ENCODE data around the gene CA5A.
"Not testable (repeated sequence)": the region's sequence is repeated elsewhere in the genome, so short reads cannot be mapped to it uniquely, and the experiment has no call there.

Gene CA5A

DNA sequence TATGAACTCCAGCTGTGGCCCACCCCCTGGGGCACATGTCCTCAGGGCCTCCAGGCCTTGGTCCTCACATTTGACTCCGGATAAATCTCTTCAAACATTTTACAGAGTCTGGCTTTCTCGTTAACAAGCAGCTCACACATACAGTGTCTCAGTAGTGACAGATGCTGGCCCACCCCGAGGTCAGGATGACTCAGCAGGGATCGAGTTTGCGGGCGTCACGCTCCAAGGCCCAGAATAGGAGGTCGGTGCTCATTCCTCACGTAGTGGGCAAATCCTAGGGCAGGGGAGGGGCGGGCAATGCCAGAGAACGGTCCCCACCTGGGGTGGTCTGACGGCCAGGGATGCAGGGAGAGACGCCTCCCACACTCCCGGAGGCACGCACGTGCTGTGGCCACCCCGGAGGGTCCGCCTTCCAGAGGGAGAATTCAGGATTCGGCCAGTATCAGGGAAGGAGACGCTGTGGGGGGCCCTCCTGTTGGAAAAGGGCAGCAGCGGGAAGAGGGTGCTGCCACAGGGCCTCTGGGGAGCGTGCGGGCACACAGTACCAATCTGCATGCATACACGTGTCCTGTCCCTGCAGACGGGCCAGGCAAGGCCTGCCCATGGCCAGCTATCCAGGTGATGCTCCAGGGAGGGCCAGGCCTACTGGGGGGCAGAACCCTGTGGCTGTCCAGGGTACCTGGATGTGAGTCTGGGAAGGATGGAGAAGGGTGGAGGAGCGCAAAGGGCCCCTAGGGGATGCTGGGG is 75.6 kb downstream of the CA5A start:
- H3K36me3 ChIP-seq (replicated peaks; ENCODE audit: low read depth, low read length), result peaks cover 4% of the 10 kb centered on the region
- no peak overlapping the region; the same call in 1 of the 2 replicates for H3K27ac ChIP-seq (ENCODE audit: low read length)
- H3K4me1 ChIP-seq (ENCODE audit: low read length), result peaks cover 52% of the 10 kb centered on the region
- TF ChIP-seq, protein P1, sequence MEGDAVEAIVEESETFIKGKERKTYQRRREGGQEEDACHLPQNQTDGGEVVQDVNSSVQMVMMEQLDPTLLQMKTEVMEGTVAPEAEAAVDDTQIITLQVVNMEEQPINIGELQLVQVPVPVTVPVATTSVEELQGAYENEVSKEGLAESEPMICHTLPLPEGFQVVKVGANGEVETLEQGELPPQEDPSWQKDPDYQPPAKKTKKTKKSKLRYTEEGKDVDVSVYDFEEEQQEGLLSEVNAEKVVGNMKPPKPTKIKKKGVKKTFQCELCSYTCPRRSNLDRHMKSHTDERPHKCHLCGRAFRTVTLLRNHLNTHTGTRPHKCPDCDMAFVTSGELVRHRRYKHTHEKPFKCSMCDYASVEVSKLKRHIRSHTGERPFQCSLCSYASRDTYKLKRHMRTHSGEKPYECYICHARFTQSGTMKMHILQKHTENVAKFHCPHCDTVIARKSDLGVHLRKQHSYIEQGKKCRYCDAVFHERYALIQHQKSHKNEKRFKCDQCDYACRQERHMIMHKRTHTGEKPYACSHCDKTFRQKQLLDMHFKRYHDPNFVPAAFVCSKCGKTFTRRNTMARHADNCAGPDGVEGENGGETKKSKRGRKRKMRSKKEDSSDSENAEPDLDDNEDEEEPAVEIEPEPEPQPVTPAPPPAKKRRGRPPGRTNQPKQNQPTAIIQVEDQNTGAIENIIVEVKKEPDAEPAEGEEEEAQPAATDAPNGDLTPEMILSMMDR (IDR thresholded peaks at IDR 0.05; ENCODE audit: low read depth, low read length), result no peak
- no peak for TF ChIP-seq EZH2phosphoT487 (IDR thresholded peaks at IDR 0.05; ENCODE audit: low read depth)
- H2AFZ ChIP-seq (ENCODE audit: low read depth, low read length), result no peak overlapping the region
- no peak overlapping the region for H3K9ac ChIP-seq (ENCODE audit: low read length)
- H4K20me1 ChIP-seq (ENCODE audit: insufficient read depth, low read length), result peaks cover 89% of the 10 kb centered on the region
- peaks cover 97% of the 10 kb centered on the region for H3K79me2 ChIP-seq (ENCODE audit: low read length)
- H3K4me2 ChIP-seq (ENCODE audit: low read length), result peak overlapping the region; percentile 56
- no peaks in the 10 kb centered on the region for H3K27me3 ChIP-seq (ENCODE audit: low read depth, low read length)
- no peak overlapping the region for H3K4me3 ChIP-seq (ENCODE audit: low read length)
- no peaks in the 10 kb centered on the region for H3K9me3 ChIP-seq (ENCODE audit: insufficient read depth, low read length)

DNA sequence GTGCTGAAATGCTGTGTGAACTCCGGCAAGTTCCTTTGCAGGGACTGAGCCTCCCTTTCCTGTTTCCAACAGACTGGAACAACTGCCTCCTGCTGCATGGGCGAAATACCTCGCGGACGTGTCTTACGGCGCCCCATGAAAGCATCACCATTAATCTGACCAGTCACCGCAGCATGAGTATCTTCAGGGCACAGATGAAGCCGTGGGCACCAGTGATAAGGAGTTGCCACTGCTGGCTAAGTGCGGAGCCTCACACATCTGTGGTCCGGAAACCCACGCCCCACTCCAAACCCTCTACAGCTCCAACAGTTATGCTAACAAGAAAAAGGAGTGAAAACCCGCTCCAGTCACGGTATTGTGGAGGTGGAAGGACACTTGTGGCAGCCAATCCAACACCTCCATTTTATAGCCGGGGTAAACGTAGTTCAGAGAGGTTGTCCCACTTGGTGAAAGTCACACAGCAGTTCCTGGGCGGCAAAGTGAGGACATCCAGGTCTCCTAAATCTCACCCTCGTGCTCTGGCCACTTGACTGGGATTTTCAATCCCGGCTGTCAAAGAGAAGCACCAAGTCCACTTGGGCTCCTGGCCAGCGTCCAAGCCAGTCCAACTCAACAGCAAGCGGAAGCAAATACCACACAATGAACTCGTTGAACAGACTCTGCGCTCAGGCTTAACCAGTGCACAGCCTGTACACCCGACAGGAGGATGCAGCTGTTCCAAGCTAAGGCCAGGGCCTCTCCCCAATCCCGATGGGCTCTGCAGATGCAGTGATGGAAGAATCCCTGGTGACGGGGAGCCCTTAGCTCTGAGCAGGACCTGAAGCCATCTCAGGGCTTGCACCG is 78.0 kb downstream of the CA5A start:
- H3K79me2 ChIP-seq (ENCODE audit: low read length), result peaks cover 96% of the 10 kb centered on the region
- not testable (repeated sequence) for H3K4me2 ChIP-seq (ENCODE audit: low read length)

DNA sequence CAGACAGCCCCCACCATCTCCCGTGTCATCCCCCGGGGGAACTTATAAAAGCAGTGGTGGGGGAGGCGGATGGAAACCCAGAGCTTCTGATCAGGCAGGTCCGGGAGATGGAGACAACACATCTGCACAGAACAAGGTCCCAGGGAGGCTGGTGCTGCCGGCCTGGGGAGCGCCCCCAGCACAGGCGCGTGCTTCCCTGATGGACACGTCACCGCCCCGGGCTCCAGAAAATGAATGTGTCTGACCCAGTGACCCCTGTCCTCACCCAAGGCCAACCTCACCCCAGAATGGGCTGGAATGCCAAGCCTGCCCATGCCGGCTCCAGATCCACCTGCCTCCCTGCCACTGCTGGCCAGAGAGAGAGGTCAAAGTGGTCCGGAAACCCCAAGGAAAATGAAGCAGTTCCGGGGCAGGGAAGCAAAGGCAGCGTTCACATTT is 79.5 kb downstream of the CA5A start:
- Histone ChIP-seq H3K4me2 (ENCODE audit: low read length) (0 out of 2 replicates have a peak overlapping the region, but pooled peaks have one; percentile 6), H3K4me3 (ENCODE audit: low read length) (no peak overlapping the region), H3K36me3 (replicated peaks; ENCODE audit: low read depth, low read length) (peaks cover 28% of the 10 kb centered on the region), H3K79me2 (ENCODE audit: low read length) (peaks cover 96% of the 10 kb centered on the region), H3K27me3 (ENCODE audit: low read depth, low read length) (no peaks in the 10 kb centered on the region), H3K9ac (ENCODE audit: low read length) (no peak overlapping the region), H4K20me1 (ENCODE audit: insufficient read depth, low read length) (peaks cover 86% of the 10 kb centered on the region), H3K27ac (ENCODE audit: low read length) (no peak overlapping the region), H2AFZ (ENCODE audit: low read depth, low read length) (no peak overlapping the region), H3K4me1 (ENCODE audit: low read length) (peaks cover 59% of the 10 kb centered on the region), H3K9me3 (ENCODE audit: insufficient read depth, low read length) (no peaks in the 10 kb centered on the region)
- TF ChIP-seq EZH2phosphoT487 (IDR thresholded peaks at IDR 0.05; ENCODE audit: low read depth), result no peak
- TF ChIP-seq, protein P1 (IDR thresholded peaks at IDR 0.05; ENCODE audit: low read depth, low read length), result no peak

More for the DNA sequence above, 78.0 kb downstream of the CA5A start:
- not testable (repeated sequence) for H3K27ac ChIP-seq (ENCODE audit: low read length); H3K27me3 ChIP-seq (ENCODE audit: low read depth, low read length); H3K9ac ChIP-seq (ENCODE audit: low read length); H3K4me3 ChIP-seq (ENCODE audit: low read length); H2AFZ ChIP-seq (ENCODE audit: low read depth, low read length); H3K9me3 ChIP-seq (ENCODE audit: insufficient read depth, low read length)
- H3K36me3 ChIP-seq (replicated peaks; ENCODE audit: low read depth, low read length), result peaks cover 13% of the 10 kb centered on the region
- H3K4me1 ChIP-seq (ENCODE audit: low read length), result peaks cover 64% of the 10 kb centered on the region
- H4K20me1 ChIP-seq (ENCODE audit: insufficient read depth, low read length), result peaks cover 91% of the 10 kb centered on the region

DNA sequence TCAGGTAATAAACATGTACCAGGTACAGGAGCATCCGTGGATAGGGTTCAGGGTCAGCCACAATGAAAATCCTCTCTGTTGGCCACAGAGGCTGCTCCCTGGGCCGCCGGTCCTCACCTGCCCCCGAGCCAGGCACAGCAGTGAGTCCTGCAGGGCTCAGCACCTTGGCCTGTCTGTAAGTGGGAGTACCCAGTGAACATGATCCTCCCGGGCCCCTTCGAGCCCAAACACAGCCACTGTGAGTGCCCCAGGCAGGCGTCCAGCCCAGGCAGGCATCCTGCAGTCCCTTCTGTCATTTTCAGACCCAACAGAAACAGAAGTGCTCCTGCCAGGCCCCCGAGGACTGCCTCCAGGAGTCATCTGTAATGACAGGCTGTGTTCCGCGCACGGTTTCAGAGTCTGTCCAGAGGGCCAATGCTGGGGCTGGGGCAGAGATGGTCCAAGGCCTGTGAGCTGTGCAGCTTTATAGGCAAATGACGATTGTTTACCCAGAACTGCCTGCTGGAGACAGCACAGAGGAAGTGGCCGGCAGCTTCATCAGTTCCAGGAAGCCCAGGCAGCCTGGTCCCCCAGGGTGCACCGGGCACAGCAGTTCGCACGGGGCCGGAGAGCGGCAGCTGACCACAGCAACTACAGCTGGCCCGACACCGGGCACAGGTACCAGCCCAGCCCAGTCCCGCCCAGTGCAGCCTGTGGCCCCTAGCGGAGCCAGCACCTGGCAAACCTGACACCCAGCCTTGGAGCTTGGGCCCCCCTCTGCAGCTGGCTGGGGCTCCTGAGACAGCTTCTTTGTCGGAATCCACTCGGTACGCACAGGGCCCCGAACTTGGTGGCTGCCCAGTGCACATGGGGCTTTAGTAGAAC is 80.2 kb downstream of the CA5A start:
- peaks cover 35% of the 10 kb centered on the region for H3K36me3 ChIP-seq (replicated peaks; ENCODE audit: low read depth, low read length)
- H2AFZ ChIP-seq (ENCODE audit: low read depth, low read length), result no peak overlapping the region
- H3K4me1 ChIP-seq (ENCODE audit: low read length), result peaks cover 58% of the 10 kb centered on the region
- TF ChIP-seq, protein P1 (IDR thresholded peaks at IDR 0.05; ENCODE audit: low read depth, low read length), result no peak
- TF ChIP-seq EZH2phosphoT487 (IDR thresholded peaks at IDR 0.05; ENCODE audit: low read depth), result no peak
- H4K20me1 ChIP-seq (ENCODE audit: insufficient read depth, low read length), result peaks cover 86% of the 10 kb centered on the region
- no peak overlapping the region for H3K9ac ChIP-seq (ENCODE audit: low read length)
- no peak overlapping the region for H3K4me3 ChIP-seq (ENCODE audit: low read length)
- H3K27me3 ChIP-seq (ENCODE audit: low read depth, low read length), result no peaks in the 10 kb centered on the region
- H3K4me2 ChIP-seq (ENCODE audit: low read length), result no peak overlapping the region
- H3K27ac ChIP-seq (ENCODE audit: low read length), result peak overlapping the region; percentile 14; the same call in 1 of the 2 replicates
- H3K9me3 ChIP-seq (ENCODE audit: insufficient read depth, low read length), result no peaks in the 10 kb centered on the region
- peaks cover 96% of the 10 kb centered on the region for H3K79me2 ChIP-seq (ENCODE audit: low read length)

Measured in OCI-LY3 (cell line).